Spleen (tissue), 11 donors: Measurements from ENCODE around the gene MMD2. TPM values are rescaled to one million over a fixed set of nuclear protein-coding genes. Genes with fewer than 3 reads are reported as not detected.

Experiments
- DNase-seq: peaks from one replicate; pipeline ENCODE4 v3.0.0-alpha.2; 2020
- H3K27ac ChIP-seq, 8 donors: fragments of 200-600 bp; sonication (generic) in 7 of 8; 1 replicate in 4 of 8; 2 replicates in 4 of 8; pipeline versions ENCODE4 v1.5.0 to v1.8.0; 2016 to 2021; ENCODE audit warnings: inconsistent platforms in 4 of 8, mild to moderate bottlenecking in 4 of 8, moderate library complexity in 1 of 8
- H3K27me3 ChIP-seq, 7 donors: fragments of 200-600 bp; sonication (generic) in 6 of 7; replicated peaks in 1 of 7; 1 replicate in 4 of 7; 2 replicates in 3 of 7; pipeline versions ENCODE4 v1.5.0 to v1.8.0; 2016 to 2021; ENCODE audit warnings: inconsistent platforms in 3 of 7, mild to moderate bottlenecking in 1 of 7
- H3K36me3 ChIP-seq, 6 donors: fragments of 200-600 bp; sonication (generic) in 5 of 6; 1 replicate in 4 of 6; 2 replicates in 2 of 6; pipeline versions ENCODE4 v1.5.0 to v1.8.0; 2016 to 2021; ENCODE audit warnings: inconsistent platforms in 2 of 6
- H3K4me1 ChIP-seq, 6 donors: fragments of 200-600 bp; sonication (generic) in 5 of 6; 1 replicate in 3 of 6; 2 replicates in 3 of 6; pipeline versions ENCODE4 v1.5.0 to v1.8.0; 2016 to 2021; ENCODE audit warnings: inconsistent platforms in 3 of 6
- H3K4me3 ChIP-seq, 8 donors: fragments of 200-600 bp; sonication (generic) in 7 of 8; 1 replicate in 4 of 8; 2 replicates in 4 of 8; pipeline versions ENCODE4 v1.5.0 to v1.8.0; 2016 to 2021; ENCODE audit warnings: inconsistent platforms in 4 of 8, mild to moderate bottlenecking in 4 of 8, moderate library complexity in 2 of 8
- H3K9me3 ChIP-seq, 8 donors: fragments of 200-600 bp; sonication (generic) in 7 of 8; 1 replicate in 4 of 8; 2 replicates in 4 of 8; pipeline versions ENCODE4 v1.5.0 to v1.8.0; 2016 to 2021; ENCODE audit warnings: inconsistent platforms in 4 of 8
- CTCF ChIP-seq, 11 experiments: fragments of 200-600 bp in 7 of 11; fragments of 450-650 bp in 4 of 11; sonication (generic) in 4 of 11; IDR thresholded peaks in 8 of 11; conservative IDR thresholded peaks in 3 of 11; 1 replicate in 7 of 11; 2 replicates in 4 of 11; pipeline versions ENCODE4 v1.4.0 to v1.8.0; 2016 to 2021; ENCODE audit warnings: antibody characterized with exemption in 11 of 11, inconsistent platforms in 4 of 11, mild to moderate bottlenecking in 1 of 11
- POLR2A ChIP-seq, 3 donors: fragments of 450-650 bp; IDR thresholded peaks; one replicate each; pipeline ENCODE4 v1.5.1; 2017; ENCODE audit warnings: antibody characterized with exemption in 3 of 3, mild to moderate bottlenecking in 1 of 3
- POLR2AphosphoS5 ChIP-seq, 3 donors: sonication (generic); formaldehyde crosslinking; IDR thresholded peaks; one replicate each; pipeline ENCODE4 v1.5.1; 2017; ENCODE audit warnings: antibody characterized with exemption in 3 of 3
- WGBS, 5 donors: extraction: QIAGEN DNeasy Blood & Tissue Kit in 3 of 5; methylation state at CpG; one replicate each; pipeline versions ENCODE4 v1.1.5 to v1.1.7; 2013 to 2018; 5-methylcytosine and 5-hydroxymethylcytosine counted together
- intact Hi-C: fragments of 100-400 bp; cut with DNase I; formaldehyde crosslinking; loops from one replicate; pipeline ENCODE4 v1.15.0; 2023; ENCODE audit warnings: low total_unique reads
- polyA plus RNA-seq, 3 donors: library from polyadenylated mRNA; stranded (reverse); fragments of 200-250 nt; gene quantifications; one replicate each; pipeline ENCODE4 v1.2.1, GENCODE V29; 2013
- total RNA-seq, 7 donors: library from RNA; depleted of rRNA in 3 of 7; stranded (reverse); fragments of >200 nt in 3 of 7; fragmentation: NEBNext Ultra II Directional in 4 of 7; extraction: Animal tissue kit (Norgen Biotek cat#: 25700) in 4 of 7; gene quantifications; one replicate each; pipeline versions ENCODE4 v1.1.0 to v1.2.1, GENCODE V29; 2016 to 2021
- donor health status: healthy with polysubstance abuse.
- donor health status: DM: no; HTN: no; CAD: no; lungs with moderate emphysema.
- donor health status: DM: no; HTN: no; CAD: no.
- donor health status: Bipolar disorder and iron deficiency.
- donor health status: healthy.
- donor health status: DM: no; HTN: no; CAD: no.
- donor health status: DM: yes; HTN: yes; CAD: no.

MMD2 gene
- total and polyA plus RNA-seq, 10 donors, result not detected

- intact Hi-C loops, result no loop called here
- no peak overlapping the region for H3K4me3 ChIP-seq
- TF ChIP-seq POLR2AphosphoS5 (IDR thresholded peaks at IDR 0.05) (no peak), POLR2A (IDR thresholded peaks at IDR 0.05) (no peak), CTCF (IDR thresholded peaks at IDR 0.05 in 8 of 11, conservative IDR thresholded peaks at IDR 0.05 in 3 of 11) (no peak)
- 90 to 96% (median 95%) methylated on average over 10 of the region's 10 CpGs for WGBS, 5 donors
- no peaks in the 10 kb centered on the region for H3K36me3 ChIP-seq
- peaks cover 0 to 5% (median 2%) of the 10 kb centered on the region in 8 donors for H3K9me3 ChIP-seq
- DNase-seq, result no peak
- no peaks in the 10 kb centered on the region for H3K4me1 ChIP-seq
- peaks cover 0 to 42% (median 0%) of the 10 kb centered on the region in 7 donors for H3K27me3 ChIP-seq
- H3K27ac ChIP-seq, result no peak overlapping the region
These were observed 15.7 kb downstream of the MMD2 start for GRCh38 chr7:4943297-4943696.

GRCh38 chr7:4939971-4940728 lies 18.8 kb downstream of the MMD2 start:
- Histone ChIP-seq H3K9me3 (no peaks in the 10 kb centered on the region), H3K4me1 (no peaks in the 10 kb centered on the region), H3K4me3 (no peak overlapping the region), H3K36me3 (no peaks in the 10 kb centered on the region), H3K27me3 (peaks cover 0 to 22% (median 0%) of the 10 kb centered on the region in 7 donors), H3K27ac (no peak overlapping the region)
- TF ChIP-seq CTCF (IDR thresholded peaks at IDR 0.05 in 8 of 11, conservative IDR thresholded peaks at IDR 0.05 in 3 of 11), result no peak
- no peak for TF ChIP-seq POLR2A (IDR thresholded peaks at IDR 0.05)
- TF ChIP-seq POLR2AphosphoS5 (IDR thresholded peaks at IDR 0.05), result no peak
- intact Hi-C loops, result no loop called here
- 81 to 87% (median 85%) methylated on average over 18 to 26 of the region's 26 CpGs for WGBS, 5 donors
- DNase-seq, result no peak

GRCh38 chr7:4937411-4937810 lies 21.6 kb downstream of the MMD2 start:
- Histone ChIP-seq H3K27me3 (peaks cover 0 to 25% (median 0%) of the 10 kb centered on the region in 7 donors), H3K4me3 (no peak overlapping the region), H3K4me1 (no peaks in the 10 kb centered on the region), H3K36me3 (no peaks in the 10 kb centered on the region), H3K9me3 (no peaks in the 10 kb centered on the region), H3K27ac (no peak overlapping the region)
- 86 to 95% (median 90%) methylated on average over 7 of the region's 7 CpGs for WGBS, 5 donors
- no peak for DNase-seq
- no peak for TF ChIP-seq POLR2A (IDR thresholded peaks at IDR 0.05)
- no peak for TF ChIP-seq CTCF (IDR thresholded peaks at IDR 0.05 in 8 of 11, conservative IDR thresholded peaks at IDR 0.05 in 3 of 11)
- TF ChIP-seq POLR2AphosphoS5 (IDR thresholded peaks at IDR 0.05), result no peak
- intact Hi-C loops, result no loop called here

GRCh38 chr7:4934419-4935025 lies 24.5 kb downstream of the MMD2 start:
- WGBS, 5 donors, result 81 to 83% (median 82%) methylated on average over 15 of the region's 15 CpGs
- H3K4me3 ChIP-seq, result no peak overlapping the region
- TF ChIP-seq POLR2A (IDR thresholded peaks at IDR 0.05), result no peak
- no peak for TF ChIP-seq POLR2AphosphoS5 (IDR thresholded peaks at IDR 0.05)
- TF ChIP-seq CTCF (IDR thresholded peaks at IDR 0.05 in 8 of 11, conservative IDR thresholded peaks at IDR 0.05 in 3 of 11), result no peak
- intact Hi-C loops, result no loop called here
- H3K4me1 ChIP-seq, result no peaks in the 10 kb centered on the region
- no peaks in the 10 kb centered on the region for H3K36me3 ChIP-seq
- no peak for DNase-seq
- H3K9me3 ChIP-seq, result no peaks in the 10 kb centered on the region
- H3K27me3 ChIP-seq, result peaks cover 0 to 21% (median 0%) of the 10 kb centered on the region in 7 donors
- H3K27ac ChIP-seq, result no peak overlapping the region
